Right lobe of liver (tissue), 6 donors: ENCODE results near the gene NCAPH2. TPM values are rescaled to one million over a fixed set of nuclear protein-coding genes. Genes with fewer than 3 reads are reported as not detected.

Experiments
- ATAC-seq, 4 donors: fragments of 200-7000 bp; cut with Tn5 transposase; one replicate each; pipeline ENCODE4 v1.9.1; 2020; ENCODE audit warnings: mild to moderate bottlenecking in 4 of 4, moderate library complexity in 4 of 4
- DNase-seq, 3 donors: peaks; one replicate each; pipeline ENCODE4 v3.0.0-alpha.2; 2020
- H3K27ac ChIP-seq, 3 donors: fragments of 200-600 bp; one replicate each; pipeline ENCODE4 v1.8.0; 2022
- H3K27me3 ChIP-seq, 2 donors: fragments of 200-600 bp; one replicate each; pipeline ENCODE4 v1.8.0; 2022
- H3K36me3 ChIP-seq, 4 donors: fragments of 200-600 bp; sonication (generic) in 1 of 4; one replicate each; pipeline versions ENCODE4 v1.5.1 to v1.8.0; 2017 to 2022; ENCODE audit warnings: control low read depth in 1 of 4
- H3K4me1 ChIP-seq, 4 donors: fragments of 200-600 bp; sonication (generic) in 1 of 4; one replicate each; pipeline versions ENCODE4 v1.5.1 to v1.8.0; 2017 to 2022; ENCODE audit warnings: control low read depth in 1 of 4
- H3K4me3 ChIP-seq, 3 donors: fragments of 200-600 bp; one replicate each; pipeline ENCODE4 v1.8.0; 2022
- H3K9me3 ChIP-seq, 4 donors: fragments of 200-600 bp; sonication (generic) in 1 of 4; one replicate each; pipeline versions ENCODE4 v1.5.1 to v1.8.0; 2017 to 2022; ENCODE audit warnings: control low read depth in 1 of 4
- CTCF ChIP-seq, 4 donors: fragments of 200-600 bp in 3 of 4; fragments of 450-650 bp in 1 of 4; IDR thresholded peaks; one replicate each; pipeline versions ENCODE4 v1.5.1 to v1.8.0; 2016 to 2022; ENCODE audit warnings: antibody characterized with exemption in 4 of 4, mild to moderate bottlenecking in 2 of 4
- POLR2A ChIP-seq: fragments of 450-650 bp; IDR thresholded peaks from one replicate; pipeline ENCODE4 v1.6.1; 2017; ENCODE audit warnings: antibody characterized with exemption, mild to moderate bottlenecking
- WGBS: methylation state at CpG from one replicate; pipeline ENCODE4 v1.1.6; 2018; ENCODE audit warnings: low coverage, low lambda C conversion rate; ENCODE audit not compliant: insufficient coverage; ENCODE audit errors: missing lambda C conversion rate; 5-methylcytosine and 5-hydroxymethylcytosine counted together
- intact Hi-C, 2 donors: fragments of 100-400 bp; cut with DNase I; formaldehyde crosslinking; loops; one replicate each; pipeline versions ENCODE4 v1.11.2 to v1.14.1; 2022
- total RNA-seq, 6 experiments: library from RNA; depleted of rRNA in 2 of 6; stranded (reverse); fragments of >200 nt in 2 of 6; fragmentation: NEBNext Ultra II Directional in 3 of 6; extraction: Animal tissue kit (Norgen Biotek cat#: 25700) in 3 of 6; gene quantifications; one replicate each; pipeline versions ENCODE4 v1.1.0 to v1.2.4, GENCODE V29; 2016 to 2023
- donor health status: DM: no; HTN: yes; CAD: no.
- donor health status: DM: no; HTN: no; CAD: no.
- donor health status: DM: no; HTN: no; CAD: no.
- donor health status: DM: no; HTN: yes; CAD: no.
- donor health status: DM: no; HTN: yes; CAD: no.

The NCAPH2 gene
- total RNA-seq, 6 experiments from 2014 or later, result 11.4 to 17.3 (median 13.9) TPM

DNA sequence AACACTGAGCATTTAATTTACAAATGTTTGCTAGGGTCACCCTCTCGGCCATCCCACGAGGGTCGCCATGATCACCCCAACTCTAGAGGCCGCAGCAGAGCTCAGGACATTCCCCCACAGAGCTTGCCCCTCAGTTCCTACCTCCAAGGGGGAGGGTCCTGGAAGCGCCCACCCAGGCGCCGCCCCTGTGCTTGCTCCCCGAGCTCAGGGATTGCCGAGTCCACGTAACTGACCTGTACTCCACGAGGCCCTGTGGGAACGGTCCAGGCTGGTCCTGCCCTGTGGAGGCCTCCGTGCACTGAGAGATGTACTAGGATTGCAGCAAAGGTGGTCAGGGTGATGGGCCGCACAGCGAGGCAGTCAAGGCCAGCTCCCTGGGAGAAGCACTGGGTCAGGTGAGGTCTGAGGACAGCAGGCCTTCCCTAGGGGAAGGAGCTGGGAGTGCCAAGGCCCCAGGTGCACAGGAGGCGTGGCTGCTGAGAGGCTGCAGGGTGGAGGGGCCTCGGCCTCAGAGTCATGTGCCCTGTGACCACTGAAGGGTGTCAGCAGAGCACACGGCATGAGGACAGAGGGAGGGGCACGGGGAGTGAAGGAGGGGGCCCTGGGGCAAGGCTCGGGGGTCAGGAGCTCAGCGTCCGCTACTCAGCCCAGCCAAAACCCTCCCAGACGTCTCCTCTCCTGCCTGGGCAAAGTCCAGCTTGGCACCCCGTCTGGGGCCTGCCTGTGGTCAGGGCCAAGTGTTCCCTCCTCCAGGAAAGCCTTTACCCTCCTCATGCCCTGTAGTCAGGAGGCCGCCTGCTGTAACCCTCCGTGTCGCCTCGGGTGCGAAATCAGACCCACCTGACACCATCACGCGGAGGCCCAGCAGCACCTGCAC, 23.8 kb upstream of the NCAPH2 start:
- ATAC-seq, result no peak
- 100% methylated on average over 1 of the region's 31 CpGs for WGBS
- TF ChIP-seq CTCF (IDR thresholded peaks at IDR 0.05), result no peak
- no peak for TF ChIP-seq POLR2A
- DNase-seq, result peak in 1 of 3 donors; percentile 17
- Histone ChIP-seq H3K9me3 (no peaks in the 10 kb centered on the region), H3K4me3 (no peak overlapping the region), H3K27ac (no peak overlapping the region), H3K36me3 (no peaks in the 10 kb centered on the region), H3K4me1 (peaks cover 0 to 11% (median 1%) of the 10 kb centered on the region in 4 donors), H3K27me3 (no peaks in the 10 kb centered on the region)
- intact Hi-C loops, result loop anchor here in 1 of 2 donors (10.0 kb wide), 1 partner anchor 239 kb away; the partner anchor contains the start of gene TUBGCP6

GRCh38 chr22:50485221-50486131, 22.5 kb upstream of the NCAPH2 start:
- no peaks in the 10 kb centered on the region for H3K27me3 ChIP-seq
- 36% methylated on average over 17 of the region's 29 CpGs for WGBS
- intact Hi-C loops, result loop anchor here in 1 of 2 donors (10.0 kb wide), 1 partner anchor 241 kb away; the partner anchor contains the start of gene TUBGCP6
- ATAC-seq (peak; percentile 51 to 68 (median 64)), DNase-seq (peak; percentile 73 to 80 (median 79))
- peaks cover 0 to 11% (median 1%) of the 10 kb centered on the region in 4 donors for H3K4me1 ChIP-seq
- no peaks in the 10 kb centered on the region for H3K36me3 ChIP-seq
- H3K4me3 ChIP-seq, result no peak overlapping the region
- TF ChIP-seq POLR2A, result no peak
- no peak for TF ChIP-seq CTCF (IDR thresholded peaks at IDR 0.05)
- H3K27ac ChIP-seq, result no peak overlapping the region
- no peaks in the 10 kb centered on the region for H3K9me3 ChIP-seq

GRCh38 chr22:50486561-50487289, 21.3 kb upstream of the NCAPH2 start, which contains the start of gene MIOX:
Gene MIOX, plus strand, starts transcription at chr22:50486859. Its CDS starts 39 bp downstream, at chr22:50486898.
- Histone ChIP-seq H3K4me3 (no peak within 1 kb of the TSS), H3K27ac (no peak within 1 kb of the TSS), H3K27me3 (no peaks in the 10 kb centered on the region), H3K9me3 (no peaks in the 10 kb centered on the region), H3K36me3 (no peaks in the 10 kb centered on the region), H3K4me1 (peaks cover 0 to 11% (median 1%) of the 10 kb centered on the region in 4 donors)
- WGBS, result 75% methylated on average over 5 of the region's 23 CpGs
- TF ChIP-seq POLR2A, result no peak
- no peak for TF ChIP-seq CTCF (IDR thresholded peaks at IDR 0.05)
- ATAC-seq (no peak), DNase-seq (peak in 1 of 3 donors; percentile 42)
- intact Hi-C loops, result loop anchor here in 1 of 2 donors (10.0 kb wide), 1 partner anchor 242 kb away; the partner anchor contains the start of gene TUBGCP6
